GM19043 (cell line): Measurements from ENCODE around the gene NCKAP5.

Source experiments
- ATAC-seq: cut with Tn5 transposase; IDR thresholded peaks from one replicate; pipeline ENCODE4 v1.9.1; 2021; ENCODE audit warnings: low read depth; ENCODE audit not compliant: unreplicated experiment

The NCKAP5 gene

DNA sequence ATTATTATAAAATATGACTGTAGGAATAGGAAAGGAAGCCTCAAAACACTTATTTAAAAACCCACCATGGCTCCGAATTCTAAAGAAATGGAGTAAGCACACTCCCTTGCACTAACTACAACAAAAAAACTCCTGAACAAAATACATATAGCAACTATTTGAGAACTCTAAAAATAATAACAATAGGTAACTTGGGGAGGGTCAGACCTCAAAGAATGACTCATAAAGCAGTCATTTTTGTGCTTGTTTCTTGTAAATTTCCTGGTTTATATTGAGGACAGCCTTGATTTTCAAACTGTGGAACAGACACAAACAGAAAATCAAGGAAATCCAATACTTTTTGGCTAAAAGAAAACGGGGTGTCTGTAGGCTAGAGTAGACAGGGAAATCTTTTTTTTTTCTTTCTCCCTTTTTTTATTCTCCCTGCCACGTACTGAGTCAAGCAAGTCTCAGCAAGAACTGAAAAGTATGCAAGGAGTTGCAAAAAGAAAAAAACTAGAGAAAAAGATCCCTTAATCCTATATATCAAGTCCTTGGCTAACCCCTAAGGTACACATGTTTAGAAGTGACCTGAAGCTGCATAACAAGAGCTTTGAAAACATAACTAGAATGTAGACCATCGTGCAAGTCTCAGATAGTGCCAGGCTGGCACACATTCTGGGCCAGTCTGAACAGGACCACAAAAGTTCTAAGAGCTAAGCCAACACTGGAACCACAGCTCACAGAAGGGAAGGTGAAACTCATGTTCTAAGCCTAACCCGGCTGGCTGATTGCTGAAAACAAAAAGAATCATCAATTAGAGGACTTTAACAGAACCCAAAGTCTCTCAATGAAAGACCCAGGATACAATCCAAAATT lies 495.2 kb downstream of the NCKAP5 start:
- ATAC-seq: no peak

DNA sequence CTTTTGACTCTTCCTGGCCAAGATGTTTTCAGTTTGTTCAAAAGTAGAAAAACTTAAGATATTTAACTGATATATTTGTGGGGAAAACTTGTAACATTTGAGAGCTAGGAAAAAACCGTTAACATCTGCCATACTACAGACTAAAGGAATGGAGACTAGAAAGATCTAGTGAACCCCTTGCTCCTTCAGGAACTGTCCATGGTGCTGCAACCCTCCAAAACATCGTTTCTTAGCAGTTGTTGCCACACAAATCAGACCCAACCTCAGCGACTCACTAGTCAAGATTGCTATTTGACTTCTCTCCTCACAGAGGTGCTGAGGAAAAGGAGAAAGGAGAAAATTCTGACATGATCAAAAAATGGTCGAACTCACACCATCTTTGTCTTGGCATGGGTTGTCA lies 504.5 kb downstream of the NCKAP5 start:
- no peak for ATAC-seq

DNA sequence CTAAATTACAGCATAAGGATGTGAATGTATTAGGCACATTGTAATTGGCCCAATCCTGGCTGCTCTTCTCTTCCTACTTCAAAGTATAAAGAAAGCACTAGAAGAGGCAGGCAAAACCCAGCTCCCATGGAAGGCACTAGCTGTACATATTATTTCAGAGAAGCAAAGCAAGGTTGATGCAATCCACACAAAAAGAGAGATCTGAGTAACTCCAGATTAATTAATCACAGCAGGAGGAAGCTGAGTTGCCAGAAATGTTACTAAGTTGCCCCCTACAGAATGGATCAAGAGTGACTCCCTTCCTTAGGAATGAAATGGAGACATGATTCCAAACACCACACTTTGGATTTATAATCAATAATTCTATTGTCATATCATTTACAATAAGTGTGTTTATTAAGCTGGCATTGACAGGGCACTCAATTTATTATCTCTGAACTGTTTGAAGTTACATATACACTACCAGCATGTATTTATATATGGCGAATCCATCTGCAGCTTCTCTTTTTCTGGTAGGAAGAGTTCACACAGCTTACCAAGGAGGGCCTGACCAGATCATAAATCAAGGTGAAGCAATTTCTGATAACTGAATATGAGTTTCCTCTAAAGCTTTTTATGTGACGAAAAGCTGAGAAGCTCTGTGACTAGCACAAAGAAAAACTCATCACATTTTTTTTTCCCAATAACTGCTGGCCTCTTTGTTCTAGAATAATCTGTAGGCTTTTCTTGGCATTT lies 505.2 kb downstream of the NCKAP5 start:
- ATAC-seq: no peak

DNA sequence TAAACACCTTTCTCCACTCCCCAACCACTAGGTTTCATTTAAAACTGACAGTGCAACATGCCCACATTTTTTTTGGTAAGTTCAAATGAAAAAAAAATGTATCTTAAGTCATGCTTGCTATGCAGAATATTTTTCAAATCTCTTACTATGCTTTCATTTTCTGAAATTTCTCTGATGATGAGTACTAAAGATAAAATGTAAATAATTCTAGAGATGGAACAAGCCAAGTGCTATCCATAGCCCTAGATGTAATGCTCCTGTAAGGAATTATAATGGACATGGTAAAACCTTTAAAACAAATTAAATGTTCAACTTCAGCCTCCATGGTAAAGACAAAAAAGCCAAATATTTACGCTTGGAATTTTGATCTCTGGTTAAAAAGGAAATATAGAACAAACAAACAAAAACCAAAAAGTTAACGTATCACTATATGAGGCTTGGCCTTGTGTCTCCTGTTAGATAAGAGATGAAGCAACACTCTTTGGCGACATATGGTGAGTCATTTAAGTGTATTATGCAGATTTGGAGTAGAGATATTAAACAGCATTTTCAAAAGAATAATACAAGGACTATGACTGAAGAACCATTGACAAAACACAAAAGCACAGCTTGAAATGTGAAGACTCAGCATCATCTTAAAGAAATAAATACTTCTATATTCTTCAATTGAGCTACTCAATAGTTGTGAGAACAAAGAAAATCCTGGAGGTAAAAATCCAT lies 506.2 kb downstream of the NCKAP5 start:
- no peak for ATAC-seq

DNA sequence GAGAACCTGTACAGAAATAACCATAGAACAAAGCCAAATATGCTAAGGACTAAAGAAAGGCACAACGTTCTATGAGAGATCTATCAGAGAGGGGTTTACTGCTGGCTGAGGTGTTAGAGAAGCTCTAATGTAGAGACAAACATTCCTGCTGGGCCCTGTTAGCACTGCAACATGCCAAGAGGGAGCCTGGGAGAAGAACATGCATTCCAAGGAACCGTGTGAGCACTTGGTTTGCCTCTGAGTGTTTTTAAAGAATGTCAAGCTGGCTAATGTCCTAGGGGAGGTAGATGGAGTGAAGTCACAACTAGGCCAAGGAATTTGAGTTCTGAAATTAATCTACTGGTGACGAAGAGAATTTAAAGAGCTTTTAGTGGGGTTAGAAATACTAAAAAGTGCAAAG lies 514.0 kb downstream of the NCKAP5 start:
- ATAC-seq: no peak

DNA sequence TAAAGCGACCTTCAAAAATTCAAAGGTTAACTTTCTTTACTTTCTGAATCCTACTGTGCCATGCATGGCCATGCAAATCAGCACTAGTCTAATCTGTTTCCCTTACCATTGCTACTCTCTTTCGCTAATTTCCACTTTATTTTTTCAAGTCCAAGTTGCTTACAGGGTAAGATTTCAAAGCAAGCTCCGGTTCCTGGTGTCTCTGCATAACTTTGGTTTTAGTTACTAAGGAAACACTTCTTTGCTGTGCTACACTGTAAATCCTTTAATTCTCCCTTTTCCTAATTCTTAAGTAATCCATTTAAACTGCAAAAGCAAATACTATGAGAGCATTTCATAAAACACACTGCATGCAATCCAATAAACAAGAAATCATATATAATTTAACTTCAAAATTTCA lies 514.7 kb downstream of the NCKAP5 start:
- no peak for ATAC-seq

DNA sequence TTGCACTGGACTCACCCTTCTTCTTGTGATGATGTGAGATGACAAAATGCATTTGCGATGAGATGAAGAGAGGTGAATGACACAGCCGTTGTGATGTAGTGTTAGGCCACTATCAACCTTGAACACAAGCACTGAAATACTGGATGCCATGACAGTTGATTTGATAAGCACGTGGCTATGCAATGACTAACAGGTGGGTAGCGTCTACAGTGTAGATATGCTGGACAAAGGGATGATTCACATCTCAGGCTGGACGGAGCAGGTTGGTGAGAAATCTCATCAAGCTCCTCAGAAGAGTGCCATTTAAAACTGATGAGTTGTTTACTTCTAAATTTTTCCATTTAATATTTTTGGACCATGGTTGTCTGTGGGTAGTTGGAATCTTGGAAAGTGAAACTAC lies 522.5 kb downstream of the NCKAP5 start:
- no peak for ATAC-seq

DNA sequence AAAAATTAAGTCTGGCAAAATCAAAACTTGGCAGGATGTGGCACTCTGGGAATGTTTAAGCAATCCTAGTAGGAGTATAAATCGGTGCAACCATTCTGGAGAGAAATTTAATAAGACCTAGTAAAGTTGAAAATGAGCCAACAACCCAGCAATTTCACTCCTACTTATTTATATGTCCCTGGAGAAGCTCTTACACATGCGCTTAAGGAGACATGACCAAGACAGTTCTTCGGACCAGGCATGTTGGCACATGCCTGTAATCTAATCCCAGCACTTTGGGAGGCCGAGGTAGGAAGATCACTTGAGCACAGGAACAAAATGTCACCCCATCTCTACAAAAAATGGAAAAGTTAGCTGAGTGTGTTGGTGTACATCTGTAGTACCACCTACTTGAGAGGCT lies 523.7 kb downstream of the NCKAP5 start:
- no peak for ATAC-seq

DNA sequence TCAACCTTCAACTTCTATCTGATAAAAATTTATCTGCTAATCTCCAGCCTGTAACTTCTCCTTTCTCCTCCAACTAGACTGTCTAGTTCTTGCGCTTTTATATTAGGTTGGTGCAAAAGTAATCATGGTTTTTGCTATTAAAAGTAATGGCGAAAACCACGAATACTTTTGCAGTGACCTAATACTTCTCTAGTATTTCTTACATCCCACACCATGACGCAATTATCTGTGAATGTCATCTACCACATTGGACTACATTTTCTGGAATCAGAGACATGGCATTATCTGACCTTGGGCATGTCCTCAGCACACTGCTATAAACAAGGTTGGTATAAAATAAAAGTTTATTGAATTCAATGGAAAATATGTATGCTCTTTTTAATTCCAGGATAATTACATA lies 528.1 kb downstream of the NCKAP5 start:
- no peak for ATAC-seq

DNA sequence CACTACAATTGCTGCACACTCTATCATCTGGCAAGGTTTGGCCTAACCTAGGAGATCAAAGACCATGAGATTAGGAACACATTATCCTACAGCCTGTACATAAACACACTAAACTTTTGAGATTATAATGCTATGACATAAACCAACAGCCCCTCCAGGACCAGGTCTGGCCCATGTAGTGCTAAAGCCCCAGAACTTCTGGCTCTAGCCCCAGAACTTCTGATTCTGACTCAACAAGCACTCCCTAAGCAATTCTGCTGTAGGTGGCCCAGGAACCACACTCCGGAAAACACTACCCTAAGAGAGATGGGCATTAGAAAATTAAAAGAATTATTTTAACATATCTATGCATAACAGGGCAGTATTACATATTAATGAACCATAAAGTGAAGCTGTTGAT lies 528.7 kb downstream of the NCKAP5 start:
- no peak for ATAC-seq

DNA sequence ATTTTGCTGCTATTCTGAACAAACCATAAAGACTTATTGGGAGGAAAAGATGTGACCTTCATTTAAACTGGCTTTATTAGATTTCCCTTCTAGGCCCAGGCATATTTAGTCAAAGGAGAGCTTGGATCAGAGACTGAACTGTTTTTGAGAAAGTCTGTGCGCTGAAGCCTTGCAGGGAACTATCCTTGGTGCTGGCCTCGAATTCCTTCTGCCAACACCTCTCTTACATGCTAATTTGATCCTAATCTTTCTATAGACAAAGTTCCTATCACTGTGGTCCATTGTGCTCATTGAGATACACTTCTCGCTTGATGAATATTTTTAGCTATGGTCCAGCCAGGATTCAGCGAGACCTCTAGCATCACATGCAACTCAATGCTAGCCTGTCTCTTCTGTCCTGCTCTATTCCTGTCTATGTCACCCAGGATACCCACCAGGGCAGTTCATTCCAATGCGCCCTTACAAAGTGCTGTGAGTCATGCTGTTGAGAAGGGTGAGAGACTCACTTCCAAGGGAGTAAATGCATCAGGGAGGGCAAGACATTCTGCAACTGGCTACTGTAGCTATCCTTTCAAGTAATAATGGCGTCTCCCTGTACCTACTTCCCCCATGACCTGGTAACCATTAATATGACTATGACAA lies 541.6 kb downstream of the NCKAP5 start:
- no peak for ATAC-seq

DNA sequence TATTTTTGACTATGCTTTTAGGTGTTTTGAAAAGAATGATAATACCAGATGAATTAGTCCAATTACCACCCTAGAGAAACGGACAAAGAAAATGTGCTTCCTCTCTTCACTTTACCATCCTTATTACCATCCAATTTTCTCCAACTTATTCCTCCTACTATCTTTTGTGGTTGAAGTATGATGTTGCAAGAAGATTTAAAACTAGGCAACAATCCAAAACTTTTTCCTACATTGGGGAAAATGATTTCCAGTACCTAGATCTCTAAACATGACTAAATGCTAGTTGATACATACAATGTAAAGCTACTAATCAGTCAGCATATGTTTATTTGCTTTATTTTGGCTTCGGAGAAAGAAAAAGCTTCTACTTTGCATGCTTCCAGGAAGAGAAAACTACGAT lies 543.3 kb downstream of the NCKAP5 start:
- no peak for ATAC-seq

DNA sequence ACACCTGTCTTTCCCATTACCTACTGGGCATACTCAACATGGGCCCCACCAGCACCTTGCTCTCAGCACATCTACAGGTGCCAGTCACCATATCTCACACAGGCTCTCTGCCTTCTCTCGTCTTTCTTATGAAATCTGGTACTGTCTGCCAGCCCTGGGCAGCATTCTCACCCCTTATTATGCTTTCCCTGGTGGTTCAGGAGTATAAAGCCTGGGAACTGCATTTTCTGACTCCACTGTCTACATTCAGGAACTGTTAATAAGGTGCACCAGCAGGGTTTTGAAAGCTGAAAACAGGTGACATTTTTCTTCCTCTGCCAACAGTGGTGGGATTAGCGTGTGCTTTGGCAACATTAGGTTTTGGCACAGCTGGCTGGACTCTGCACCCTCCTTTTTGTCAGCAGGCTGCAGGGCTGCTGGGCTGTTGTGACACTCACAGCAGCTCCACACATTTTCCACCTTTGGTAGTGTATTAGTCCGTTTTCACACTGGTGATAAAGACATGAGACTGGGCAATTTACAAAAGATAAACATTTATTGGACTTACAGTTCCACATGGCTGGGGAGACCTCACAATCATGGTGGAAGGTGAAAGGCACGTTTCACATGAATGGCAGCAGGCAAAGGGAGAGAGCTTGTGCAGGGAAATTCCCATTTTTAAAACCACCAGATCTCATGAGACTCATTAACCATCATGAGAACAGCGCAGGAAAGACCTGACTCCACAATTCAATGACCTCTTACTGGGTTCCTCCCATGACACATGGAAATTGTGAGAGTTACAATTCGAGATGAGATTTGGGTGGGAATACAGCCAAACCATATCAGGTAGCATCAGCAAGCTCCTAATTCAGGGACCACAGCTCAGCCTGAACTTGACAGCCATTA lies 555.2 kb downstream of the NCKAP5 start:
- no peak for ATAC-seq

DNA sequence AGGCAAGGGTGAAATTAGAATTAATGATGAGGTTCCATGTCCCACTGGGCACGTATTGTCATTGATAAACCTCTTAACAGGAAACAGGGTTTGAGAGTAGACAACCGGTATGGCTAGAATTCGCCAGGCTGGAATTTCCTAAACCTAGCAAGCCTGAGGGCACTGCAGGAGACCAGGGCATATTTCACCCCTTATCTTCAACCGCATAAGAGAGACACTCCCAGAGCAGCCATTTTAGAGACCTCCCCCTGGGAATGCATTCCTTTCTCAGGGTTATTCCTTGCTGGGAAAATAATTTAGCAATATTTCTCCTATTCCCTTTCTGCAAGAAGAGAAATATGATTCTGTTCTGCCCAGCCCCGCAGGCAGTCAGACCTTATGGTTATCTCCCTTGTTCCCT lies 563.6 kb downstream of the NCKAP5 start:
- no peak for ATAC-seq

DNA sequence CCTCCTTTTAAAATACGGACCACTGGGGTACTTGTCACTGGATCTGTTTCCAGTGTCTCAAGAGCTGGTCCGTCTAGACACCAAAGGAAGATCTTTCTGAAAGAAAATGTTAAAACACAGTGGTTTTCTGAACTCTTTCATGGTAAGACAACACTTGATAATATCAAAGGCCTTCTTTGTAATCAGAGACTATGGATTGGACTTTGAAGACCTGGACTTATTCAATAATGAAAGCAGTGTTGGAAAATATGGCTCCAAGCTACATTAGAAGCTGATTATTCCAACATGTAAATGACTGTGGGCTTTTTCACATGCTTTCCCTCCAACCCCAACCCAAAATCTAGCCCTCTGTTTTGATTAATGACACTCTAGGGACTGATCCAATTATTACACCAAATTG lies 568.8 kb downstream of the NCKAP5 start:
- no peak for ATAC-seq

DNA sequence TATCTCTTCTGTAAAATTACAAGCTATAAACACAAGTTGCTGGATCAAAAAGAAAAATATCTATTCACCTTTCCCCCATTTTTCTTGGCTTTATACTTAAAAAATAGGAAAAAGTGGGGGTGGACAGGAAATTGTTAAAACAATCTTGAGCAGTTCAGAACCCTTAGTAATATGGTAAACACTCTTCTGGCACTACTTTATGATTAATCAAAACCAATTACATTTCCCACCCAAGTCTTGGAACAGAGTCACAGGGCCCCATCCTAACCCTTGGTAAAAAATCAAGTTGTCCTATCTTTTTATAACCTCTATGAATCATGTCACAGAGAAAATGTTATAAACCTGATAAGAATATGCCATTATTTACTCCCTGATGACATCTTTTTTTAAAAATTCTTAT lies 570.0 kb downstream of the NCKAP5 start:
- no peak for ATAC-seq

DNA sequence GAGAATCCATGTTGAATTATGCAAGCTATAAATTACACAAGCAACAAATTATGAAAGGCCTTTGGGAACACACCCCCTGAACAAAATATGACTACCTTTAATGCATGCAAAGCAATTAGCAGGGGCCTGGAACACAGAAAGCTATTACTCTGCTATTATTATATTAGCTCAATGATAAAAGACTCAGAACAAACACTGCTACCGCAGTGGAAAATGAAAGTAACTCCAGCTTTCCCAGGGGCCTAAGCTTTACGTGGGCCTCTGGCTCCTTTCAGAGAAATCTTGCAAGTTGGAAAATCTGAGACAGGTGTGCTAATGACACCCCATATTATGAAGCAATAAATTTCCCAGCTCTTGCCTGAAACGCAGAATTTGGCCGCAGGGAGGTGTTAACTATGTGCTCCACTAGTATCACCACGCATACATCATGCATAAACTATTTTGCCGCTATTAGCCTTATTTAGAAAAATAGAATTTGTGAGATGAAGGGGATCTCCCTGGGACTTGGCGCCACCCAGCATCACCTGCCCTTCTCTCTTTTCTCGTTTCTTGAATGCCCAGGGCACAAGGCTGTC lies 576.7 kb downstream of the NCKAP5 start:
- ATAC-seq: no peak

DNA sequence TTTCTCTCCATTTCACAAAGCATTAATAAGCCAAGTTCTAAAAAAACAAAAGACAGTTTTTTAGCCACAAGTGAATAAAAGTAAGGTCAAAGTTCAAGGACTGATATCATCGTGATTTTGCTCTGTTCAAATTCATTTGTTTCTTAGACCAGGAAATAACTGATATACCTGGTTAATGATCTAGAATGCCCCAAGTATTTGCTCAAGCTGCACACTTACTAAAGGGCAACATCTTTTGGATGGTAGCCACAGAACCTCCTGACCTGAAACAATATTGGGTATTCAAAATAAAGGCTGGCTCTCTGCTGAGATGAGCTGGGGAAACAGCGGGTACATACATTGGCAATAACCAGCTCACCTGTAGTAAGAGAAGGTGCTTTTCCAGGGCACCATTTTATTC lies 583.5 kb downstream of the NCKAP5 start:
- ATAC-seq: no peak

DNA sequence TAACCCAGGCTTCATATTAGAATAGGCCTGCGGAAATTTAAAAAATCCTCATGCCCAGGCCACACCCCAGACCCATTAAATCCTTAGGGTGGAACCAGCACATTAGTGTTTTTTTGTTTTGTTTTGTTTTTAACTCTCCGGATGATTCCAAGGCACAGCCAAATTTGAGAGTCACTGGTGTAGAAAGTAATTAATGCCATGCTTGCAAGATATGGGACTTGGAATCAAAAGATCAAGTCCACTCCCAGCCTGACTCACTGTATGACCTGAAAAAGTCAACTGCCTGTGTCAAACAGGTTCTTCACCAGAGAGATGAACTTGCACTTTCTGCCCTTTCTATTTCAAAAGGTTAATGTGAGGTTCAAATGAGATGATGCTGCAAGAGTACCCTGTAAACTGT lies 588.0 kb downstream of the NCKAP5 start:
- ATAC-seq: no peak
